Mesenchymal stem cell (in vitro differentiated cells and primary cell): ENCODE measurements around the gene SLC25A18.

Experiments
- DNase-seq: peaks from one replicate; pipeline ENCODE4 v3.0.0-alpha.2; 2013
- H2AFZ ChIP-seq: one replicate; pipeline ENCODE4 v1.6.1; 2013; ENCODE audit warnings: low read depth, mild to moderate bottlenecking, control low read depth, inconsistent platforms, low read length, moderate library complexity
- H2AK5ac ChIP-seq: 2 replicates; pipeline ENCODE4 v1.6.1; 2013; ENCODE audit warnings: low read length, moderate library complexity, mild to moderate bottlenecking, inconsistent platforms; ENCODE audit not compliant: severe bottlenecking
- H2BK120ac ChIP-seq: one replicate; pipeline ENCODE4 v1.6.1; 2013; ENCODE audit warnings: low read depth, mild to moderate bottlenecking, inconsistent platforms, low read length, moderate library complexity
- H2BK12ac ChIP-seq, 2 experiments: one replicate each; pipeline ENCODE4 v1.6.1; 2013; ENCODE audit warnings: inconsistent platforms in 2 of 2, low read length in 2 of 2, mild to moderate bottlenecking in 2 of 2, moderate library complexity in 2 of 2, control low read depth in 1 of 2
- H2BK15ac ChIP-seq: one replicate; pipeline ENCODE4 v1.6.1; 2013; ENCODE audit warnings: mild to moderate bottlenecking, low read depth, inconsistent platforms; ENCODE audit not compliant: poor library complexity, severe bottlenecking
- H2BK5ac ChIP-seq: 2 replicates; pipeline ENCODE4 v1.6.1; 2013; ENCODE audit warnings: low read depth, mild to moderate bottlenecking, low read length, control low read depth, inconsistent platforms; ENCODE audit not compliant: poor library complexity, severe bottlenecking
- H3K14ac ChIP-seq, 2 experiments: one replicate each; pipeline ENCODE4 v1.6.1; 2013; ENCODE audit warnings: inconsistent platforms in 2 of 2, low read length in 2 of 2, control low read depth in 1 of 2, mild to moderate bottlenecking in 1 of 2, moderate library complexity in 1 of 2
- H3K18ac ChIP-seq, 2 experiments: one replicate each; pipeline ENCODE4 v1.6.1; 2013; ENCODE audit warnings: inconsistent platforms in 2 of 2, low read length in 2 of 2, control low read depth in 1 of 2, low read depth in 1 of 2, mild to moderate bottlenecking in 1 of 2
- H3K23ac ChIP-seq, 2 experiments: one replicate each; pipeline ENCODE4 v1.6.1; 2013; ENCODE audit warnings: inconsistent platforms in 2 of 2, low read length in 2 of 2, mild to moderate bottlenecking in 2 of 2, moderate library complexity in 2 of 2, control low read depth in 1 of 2
- H3K27ac ChIP-seq: 2 replicates; pipeline ENCODE4 v1.5.1; 2013; ENCODE audit warnings: mild to moderate bottlenecking, moderate library complexity, low read length, control low read depth, inconsistent platforms; ENCODE audit not compliant: poor library complexity, severe bottlenecking
- H3K27me3 ChIP-seq, 2 experiments: 2 replicates each; pipeline versions ENCODE4 v1.6.1 to v1.7.0; 2013; ENCODE audit warnings: low read length in 2 of 2, mild to moderate bottlenecking in 2 of 2, moderate library complexity in 2 of 2, control low read depth in 1 of 2, inconsistent platforms in 1 of 2; ENCODE audit not compliant: control insufficient read depth in 1 of 2, insufficient read depth in 1 of 2
- H3K36me3 ChIP-seq, 2 experiments: 2 replicates each; pipeline versions ENCODE4 v1.6.1 to v1.7.0; 2013; ENCODE audit warnings: low read length in 2 of 2, control low read depth in 1 of 2, inconsistent platforms in 1 of 2, low read depth in 1 of 2, mild to moderate bottlenecking in 1 of 2; ENCODE audit not compliant: insufficient read depth in 2 of 2, control insufficient read depth in 1 of 2
- H3K4ac ChIP-seq, 2 experiments: one replicate each; pipeline ENCODE4 v1.6.1; 2013; ENCODE audit warnings: inconsistent platforms in 2 of 2, low read length in 2 of 2, mild to moderate bottlenecking in 2 of 2, moderate library complexity in 2 of 2, control low read depth in 1 of 2, low read depth in 1 of 2
- H3K4me1 ChIP-seq: 2 replicates; pipeline ENCODE4 v1.6.1; 2013; ENCODE audit warnings: low read depth, low read length, control low read depth; ENCODE audit not compliant: control insufficient read depth, insufficient read depth
- H3K4me2 ChIP-seq: 2 replicates; pipeline ENCODE4 v1.6.1; 2013; ENCODE audit warnings: low read length, mild to moderate bottlenecking, inconsistent platforms; ENCODE audit not compliant: poor library complexity, severe bottlenecking
- H3K4me3 ChIP-seq, 2 experiments: 2 replicates each; pipeline versions ENCODE4 v1.5.1 to v1.7.0; 2013; ENCODE audit warnings: low read length in 2 of 2, mild to moderate bottlenecking in 2 of 2, control low read depth in 1 of 2, low read depth in 1 of 2; ENCODE audit not compliant: insufficient read depth in 1 of 2
- H3K79me1 ChIP-seq: replicated peaks from 2 replicates; pipeline ENCODE4 v1.6.1; 2013; ENCODE audit warnings: mild to moderate bottlenecking, control low read depth, low read length, inconsistent platforms; ENCODE audit not compliant: poor library complexity, severe bottlenecking
- H3K9ac ChIP-seq: 2 replicates; pipeline ENCODE4 v1.7.0; 2013; ENCODE audit warnings: mild to moderate bottlenecking, low read length, moderate library complexity
- H3K9me3 ChIP-seq: 2 replicates; pipeline ENCODE4 v1.7.0; 2013; ENCODE audit warnings: mild to moderate bottlenecking, low read length; ENCODE audit not compliant: control insufficient read depth
- H4K8ac ChIP-seq: one replicate; pipeline ENCODE4 v1.6.1; 2013; ENCODE audit warnings: inconsistent platforms, mild to moderate bottlenecking, low read length, moderate library complexity
- H4K91ac ChIP-seq: one replicate; pipeline ENCODE4 v1.6.1; 2013; ENCODE audit warnings: mild to moderate bottlenecking, low read length, inconsistent platforms
- WGBS: methylation state at CpG from one replicate; pipeline ENCODE4 v1.1.7; 2013; ENCODE audit warnings: mixed read lengths; 5-methylcytosine and 5-hydroxymethylcytosine counted together

The SLC25A18 gene

DNA sequence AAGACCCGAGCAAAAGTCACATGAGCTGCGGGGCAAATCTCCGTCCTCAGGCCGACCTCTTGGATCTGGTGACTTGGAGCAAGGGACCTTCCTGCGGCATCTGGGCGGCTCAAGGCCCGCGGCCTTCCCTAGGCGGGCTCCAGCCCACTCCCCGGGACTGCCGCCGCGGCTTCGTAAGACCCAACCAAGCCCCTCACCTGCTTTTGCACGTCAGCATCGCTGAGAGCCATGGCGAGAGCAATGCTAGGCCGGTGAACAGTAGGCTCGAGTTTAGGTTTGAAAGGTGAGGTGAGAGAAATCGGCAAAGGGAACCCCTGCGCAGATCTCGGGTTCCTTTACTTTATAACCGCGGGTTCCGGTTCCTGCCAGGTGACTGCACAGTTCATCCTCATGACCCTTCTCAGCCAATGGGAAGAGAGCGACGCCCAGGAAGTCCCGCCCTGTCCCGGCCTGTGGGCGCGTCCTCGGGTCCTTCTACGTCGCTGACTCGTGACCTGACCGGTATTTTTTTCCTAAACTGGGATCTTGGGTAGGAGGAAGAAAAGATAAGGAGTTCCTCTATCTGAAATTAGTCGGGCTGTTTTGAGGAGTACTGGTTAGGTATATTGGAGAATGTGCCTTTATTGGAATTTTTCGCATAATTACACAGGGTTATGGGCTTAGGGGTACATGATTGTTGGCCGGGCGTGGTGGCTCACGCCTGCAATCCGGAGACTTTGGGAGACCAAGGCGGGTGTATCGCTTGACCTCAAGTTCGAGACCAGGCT lies 65.3 kb downstream of the SLC25A18 start, which contains the start of gene ATP6V1E1:
ATP6V1E1 (minus strand) TSS at position 344 of the 767 bp plus-strand sequence; CDS start at position 230, 114 bp downstream.
- Histone ChIP-seq H3K14ac (peak within 1 kb of the TSS in 1 of 2 experiments; percentile 99), H3K9ac (peak within 1 kb of the TSS; percentile 100), H3K23ac (peak within 1 kb of the TSS in 1 of 2 experiments; percentile 99), H3K27me3 (no peaks in the 10 kb centered on the region), H3K18ac (peak within 1 kb of the TSS; percentile 91 to 98), H3K4ac (peak within 1 kb of the TSS; percentile 84 to 97), H3K79me1 (peaks cover 5% of the 10 kb centered on the region), H2BK120ac (peak within 1 kb of the TSS; percentile 49), H3K36me3 (peaks cover 7 to 20% of the 10 kb centered on the region in 2 experiments), H2AFZ (no peak within 1 kb of the TSS), H2BK15ac (no peak within 1 kb of the TSS), H3K27ac (peak within 1 kb of the TSS; percentile 91), H4K91ac (peak within 1 kb of the TSS; percentile 96), H2BK12ac (peak within 1 kb of the TSS in 1 of 2 experiments; percentile 34), H3K4me2 (peak within 1 kb of the TSS; percentile 85), H4K8ac (peak within 1 kb of the TSS; percentile 100), H3K4me3 (peak within 1 kb of the TSS; percentile 99 to 100), H3K4me1 (peaks cover 10% of the 10 kb centered on the region), H3K9me3 (no peaks in the 10 kb centered on the region), H2BK5ac (peak within 1 kb of the TSS; percentile 95), H2AK5ac (peak within 1 kb of the TSS; percentile 70)
- DNase-seq, result peak; percentile 98
- 0% methylated on average over 44 of the region's 45 CpGs for WGBS

DNA sequence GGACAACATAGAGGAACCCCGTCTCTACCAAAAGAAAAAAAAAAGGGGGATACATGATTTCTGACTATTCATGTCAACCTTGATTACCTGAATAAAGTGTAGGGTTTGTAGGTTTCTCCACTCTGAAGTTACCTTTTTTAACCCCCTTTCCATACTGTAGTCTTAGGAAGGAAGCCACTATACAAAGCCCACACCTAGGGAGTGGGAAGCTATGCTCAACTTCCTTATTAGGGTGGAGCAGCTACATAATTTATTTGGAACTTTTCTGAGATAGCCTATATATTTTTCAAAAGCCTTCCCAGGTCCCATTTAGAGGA lies 65.8 kb downstream of the SLC25A18 start:
- Histone ChIP-seq H2AK5ac (peak overlapping the region; percentile 70), H2AFZ (no peak overlapping the region), H4K8ac (peak overlapping the region; percentile 66), H3K14ac (no peak overlapping the region), H2BK120ac (peak overlapping the region; percentile 49), H2BK5ac (no peak overlapping the region), H3K23ac (no peak overlapping the region), H3K18ac (peak overlapping the region; percentile 75 to 86), H2BK15ac (no peak overlapping the region), H3K27me3 (no peaks in the 10 kb centered on the region), H2BK12ac (no peak overlapping the region), H3K4me2 (peak overlapping the region; percentile 70), H3K4me1 (peaks cover 11% of the 10 kb centered on the region), H3K9ac (peak overlapping the region; percentile 100), H3K27ac (peak overlapping the region; percentile 91), H3K4ac (peak overlapping the region in 1 of 2 experiments; percentile 91), H3K79me1 (peaks cover 4% of the 10 kb centered on the region), H3K36me3 (peaks cover 7 to 15% of the 10 kb centered on the region in 2 experiments), H3K9me3 (no peaks in the 10 kb centered on the region), H3K4me3 (peak overlapping the region; percentile 66 to 100), H4K91ac (peak overlapping the region; percentile 80)
- no CpG with 5 or more reads among the region's 1 CpG for WGBS
- DNase-seq, result no peak

DNA sequence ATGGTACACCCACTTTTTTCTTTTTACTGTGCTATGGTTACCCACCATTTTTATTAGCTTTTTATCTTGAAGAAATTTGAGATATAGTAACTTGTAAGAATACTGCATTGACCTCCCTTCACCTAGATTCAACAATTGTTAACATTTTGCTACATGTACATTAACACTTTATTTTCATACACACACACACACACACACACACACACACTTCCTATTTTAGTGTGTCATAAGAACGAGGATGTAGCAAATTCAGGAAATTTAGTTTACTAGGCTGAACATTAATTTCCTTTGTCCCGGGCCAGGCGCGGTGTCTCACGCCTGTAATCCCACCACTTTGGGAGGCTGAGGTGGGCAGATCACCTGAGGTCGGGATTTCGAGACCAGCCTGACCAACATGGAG lies 66.3 kb downstream of the SLC25A18 start:
- Histone ChIP-seq H3K4me3 (peak overlapping the region in 1 of 2 experiments; percentile 100), H3K23ac (no peak overlapping the region), H2BK15ac (no peak overlapping the region), H3K9ac (peak overlapping the region; percentile 100), H3K18ac (no peak overlapping the region), H3K4ac (no peak overlapping the region), H2AK5ac (no peak overlapping the region), H3K27me3 (no peaks in the 10 kb centered on the region), H3K27ac (no peak overlapping the region), H4K8ac (no peak overlapping the region), H3K79me1 (peaks cover 3% of the 10 kb centered on the region), H3K4me1 (peaks cover 9% of the 10 kb centered on the region), H2BK5ac (no peak overlapping the region), H4K91ac (no peak overlapping the region), H2BK12ac (no peak overlapping the region), H3K9me3 (no peaks in the 10 kb centered on the region), H3K36me3 (peaks cover 3 to 11% of the 10 kb centered on the region in 2 experiments), H3K14ac (no peak overlapping the region), H2AFZ (no peak overlapping the region), H2BK120ac (no peak overlapping the region), H3K4me2 (no peak overlapping the region)
- DNase-seq, result no peak
- WGBS, result 92% methylated on average over 7 of the region's 7 CpGs

DNA sequence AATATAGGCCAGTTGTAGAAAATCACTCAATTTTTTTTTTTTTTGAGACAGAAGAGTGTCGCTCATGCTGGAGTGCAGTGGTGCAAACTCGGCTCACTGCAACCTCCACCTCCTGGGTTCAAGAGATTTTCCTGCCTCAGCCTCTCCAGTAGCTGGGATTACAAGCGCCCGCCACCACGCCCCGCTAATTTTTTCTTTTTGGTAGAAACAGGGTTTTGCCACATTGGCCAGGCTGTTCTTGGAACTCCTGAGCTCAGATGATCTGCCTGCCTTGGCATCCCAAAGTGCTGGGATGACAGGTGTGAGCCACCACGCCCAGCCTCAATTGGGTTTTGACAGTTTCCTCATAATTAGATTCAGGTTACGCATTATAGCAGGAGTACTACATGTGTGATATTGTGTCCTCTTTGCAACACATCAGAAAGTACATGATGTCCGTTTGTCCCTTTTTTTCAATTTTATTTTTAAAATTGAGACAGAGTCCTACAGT lies 67.8 kb downstream of the SLC25A18 start:
- Histone ChIP-seq H2AK5ac (no peak overlapping the region), H2AFZ (no peak overlapping the region), H4K91ac (no peak overlapping the region), H3K27ac (no peak overlapping the region), H3K18ac (no peak overlapping the region), H2BK15ac (no peak overlapping the region), H3K79me1 (peaks cover 3% of the 10 kb centered on the region), H3K4ac (no peak overlapping the region), H2BK12ac (no peak overlapping the region), H3K4me2 (no peak overlapping the region), H3K23ac (no peak overlapping the region), H3K4me3 (no peak overlapping the region), H3K14ac (no peak overlapping the region), H3K4me1 (peaks cover 9% of the 10 kb centered on the region), H2BK5ac (no peak overlapping the region), H2BK120ac (no peak overlapping the region), H3K36me3 (peaks cover 0 to 3% of the 10 kb centered on the region in 2 experiments), H3K9ac (no peak overlapping the region), H4K8ac (no peak overlapping the region), H3K27me3 (no peaks in the 10 kb centered on the region), H3K9me3 (no peaks in the 10 kb centered on the region)
- no peak for DNase-seq
- WGBS, result 95% methylated on average over 8 of the region's 9 CpGs
